DMS53 (cell line): ENCODE data around the gene TEX51.

Experiments
- DNase-seq: peaks from one replicate; lab custom pipeline; 2025; lab: John Stamatoyannopoulos, UW

The TEX51 gene

GRCh38 chr2:126893606-126894005, 5.1 kb upstream of the TEX51 start:
- no peak for DNase-seq

DNA sequence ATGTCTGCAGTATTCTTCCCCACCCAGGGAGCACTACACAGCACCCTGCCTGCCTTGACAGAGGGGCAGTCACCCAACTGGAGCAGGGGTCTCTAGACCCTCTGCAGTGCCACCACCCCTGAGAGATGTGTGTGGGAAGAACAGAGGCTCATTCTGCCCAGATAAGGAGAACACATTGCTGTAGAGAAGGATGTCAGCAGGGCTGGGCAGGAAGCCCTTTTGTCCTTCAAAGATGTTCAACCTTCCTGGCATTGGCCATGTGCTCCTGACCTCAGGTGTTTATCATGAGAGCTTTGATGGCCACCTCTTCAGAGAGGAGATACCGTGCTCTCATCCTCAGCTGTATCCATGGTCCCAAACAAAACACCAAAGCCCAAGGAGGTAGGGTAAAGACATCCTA, 4.6 kb upstream of the TEX51 start:
- DNase-seq: no peak

GRCh38 chr2:126894585-126895182, 4.0 kb upstream of the TEX51 start:
- no peak for DNase-seq

- no peak for DNase-seq
Measured at GRCh38 chr2:126895336-126895735, 3.4 kb upstream of the TEX51 start.

DNA sequence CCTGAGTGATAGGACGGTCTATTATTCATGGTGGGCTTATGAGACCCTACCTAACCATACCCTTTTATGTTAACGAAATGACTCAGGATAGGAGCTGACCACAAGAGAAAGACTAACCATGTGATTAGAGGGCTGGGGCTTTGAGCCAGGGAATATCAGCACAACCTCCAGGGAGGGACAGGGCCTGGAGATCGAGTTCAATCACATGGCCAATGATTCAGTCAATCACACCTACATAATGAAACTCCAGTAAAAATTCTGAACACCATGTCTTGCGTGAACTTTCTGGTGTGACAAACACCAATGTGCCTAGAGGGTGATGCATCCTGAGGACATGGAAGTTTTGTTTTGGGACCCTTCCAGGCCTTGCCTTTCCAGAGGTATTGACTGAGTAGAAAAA, 2.2 kb upstream of the TEX51 start:
- no peak for DNase-seq

- DNase-seq: no peak
Measured at GRCh38 chr2:126899616-126900185, 1.0 kb downstream of the TEX51 start.

GRCh38 chr2:126900646-126901319, 2.1 kb downstream of the TEX51 start:
- no peak for DNase-seq

DNA sequence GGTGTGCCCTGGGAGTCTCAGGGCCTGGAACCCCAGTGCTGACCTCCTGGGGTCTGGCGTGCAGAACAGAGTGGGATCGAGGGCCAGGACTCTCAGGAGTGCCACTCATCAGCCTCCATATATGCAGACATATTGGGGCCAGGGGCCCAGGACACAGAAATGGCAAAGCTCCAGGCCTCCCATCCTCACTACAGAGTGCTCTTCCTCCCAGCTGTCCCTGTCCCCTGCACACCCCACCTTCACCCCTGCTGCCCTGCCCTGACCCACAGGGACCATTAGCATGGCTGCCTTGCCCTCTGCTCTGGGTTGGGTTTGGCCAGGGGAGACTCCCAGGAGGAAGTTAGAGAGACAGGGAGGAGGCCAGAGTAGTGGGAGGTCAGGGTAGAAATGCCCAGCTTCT, 2.8 kb downstream of the TEX51 start:
- DNase-seq: no peak

GRCh38 chr2:126902152-126902835, 3.6 kb downstream of the TEX51 start:
- DNase-seq: no peak

DNA sequence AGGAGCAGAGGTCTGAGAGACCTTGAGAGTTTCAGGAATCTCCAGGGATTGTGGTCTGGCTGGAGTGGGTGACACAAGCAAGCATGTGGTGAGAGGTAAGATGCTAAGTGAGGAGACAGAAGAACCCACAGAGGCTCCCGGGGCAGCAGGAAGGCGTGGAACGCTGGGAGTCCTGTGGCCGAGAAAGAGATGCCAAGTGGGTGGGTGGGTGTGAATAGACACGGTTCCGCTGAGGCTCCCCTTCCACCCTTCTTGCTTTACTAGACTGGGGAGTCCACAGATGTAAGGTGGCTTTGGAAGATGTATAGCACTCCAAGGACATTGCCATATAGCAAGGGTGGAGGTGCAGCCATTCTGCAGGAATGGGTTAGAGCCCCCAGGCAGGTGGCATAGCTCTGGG, 4.2 kb downstream of the TEX51 start:
- no peak for DNase-seq

DNA sequence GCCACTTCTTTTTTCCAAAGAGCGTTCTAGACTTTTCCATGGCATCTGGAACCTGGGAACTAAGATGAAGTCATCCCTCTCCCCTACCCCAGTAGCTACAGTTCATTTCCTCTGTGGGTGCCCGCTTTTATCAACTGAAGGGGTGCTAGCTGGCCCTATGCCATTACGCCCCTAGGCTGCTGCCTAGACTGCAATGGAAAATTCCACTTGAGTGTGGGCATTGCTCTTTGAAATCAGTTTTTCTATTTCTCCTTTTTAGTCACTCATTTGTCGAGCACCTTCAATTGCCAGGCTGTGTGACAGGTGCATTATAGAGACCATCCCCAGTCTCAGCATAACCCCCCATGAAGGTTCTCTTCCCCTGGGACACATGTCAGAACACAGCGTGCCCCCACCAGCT, 7.3 kb downstream of the TEX51 start:
- DNase-seq: no peak

DNA sequence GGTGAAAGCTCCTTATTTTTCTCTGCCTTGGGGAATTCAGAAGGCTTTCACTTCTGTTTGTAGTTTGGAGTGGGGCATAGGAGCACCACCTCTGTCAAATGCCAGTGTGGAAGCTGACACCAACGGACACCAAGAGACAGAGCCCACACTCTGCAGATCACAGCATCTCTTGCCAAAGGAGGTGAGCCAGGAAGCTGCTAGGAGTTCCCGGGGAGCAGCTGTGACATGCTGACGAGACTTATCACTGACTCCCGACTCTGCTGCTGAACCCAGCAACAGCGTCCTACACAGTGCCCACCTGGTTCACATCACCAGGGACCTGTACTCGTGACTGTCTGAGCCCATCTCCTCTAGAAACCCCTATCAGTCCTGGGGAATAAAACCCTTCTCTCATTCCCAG, 8.1 kb downstream of the TEX51 start:
- DNase-seq: no peak

GRCh38 chr2:126907671-126908070, 9.0 kb downstream of the TEX51 start:
- no peak for DNase-seq

- DNase-seq: no peak
Measured at GRCh38 chr2:126908721-126909177, 10.1 kb downstream of the TEX51 start.

- no peak for DNase-seq
Measured at GRCh38 chr2:126909366-126909765, 10.7 kb downstream of the TEX51 start.

GRCh38 chr2:126909781-126910180, 11.1 kb downstream of the TEX51 start:
- DNase-seq: no peak

DNA sequence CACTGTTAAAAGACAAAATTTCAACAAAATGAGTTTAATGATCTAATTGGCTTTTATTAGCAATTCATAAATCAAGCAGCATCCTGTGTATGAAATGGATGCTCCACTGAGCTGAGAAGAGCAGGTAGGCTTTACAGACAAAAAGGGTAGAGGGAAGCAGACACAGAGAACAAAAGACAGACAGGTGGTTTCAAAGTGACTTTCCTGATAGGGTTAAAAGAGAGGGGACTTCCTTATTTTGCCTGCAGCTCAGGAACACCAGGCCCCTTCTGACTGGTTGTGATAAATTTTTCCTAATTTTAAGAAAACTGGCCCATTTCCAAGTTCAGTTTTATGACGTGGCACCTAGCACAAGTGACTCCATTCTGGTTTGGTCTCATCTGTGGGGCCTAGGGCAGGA, 11.9 kb downstream of the TEX51 start:
- DNase-seq: no peak

- no peak for DNase-seq
Measured at GRCh38 chr2:126911111-126911796, 12.6 kb downstream of the TEX51 start.

- no peak for DNase-seq
Measured at GRCh38 chr2:126912201-126912600, 13.5 kb downstream of the TEX51 start.

GRCh38 chr2:126913329-126913728, 14.6 kb downstream of the TEX51 start:
- DNase-seq: no peak

DNA sequence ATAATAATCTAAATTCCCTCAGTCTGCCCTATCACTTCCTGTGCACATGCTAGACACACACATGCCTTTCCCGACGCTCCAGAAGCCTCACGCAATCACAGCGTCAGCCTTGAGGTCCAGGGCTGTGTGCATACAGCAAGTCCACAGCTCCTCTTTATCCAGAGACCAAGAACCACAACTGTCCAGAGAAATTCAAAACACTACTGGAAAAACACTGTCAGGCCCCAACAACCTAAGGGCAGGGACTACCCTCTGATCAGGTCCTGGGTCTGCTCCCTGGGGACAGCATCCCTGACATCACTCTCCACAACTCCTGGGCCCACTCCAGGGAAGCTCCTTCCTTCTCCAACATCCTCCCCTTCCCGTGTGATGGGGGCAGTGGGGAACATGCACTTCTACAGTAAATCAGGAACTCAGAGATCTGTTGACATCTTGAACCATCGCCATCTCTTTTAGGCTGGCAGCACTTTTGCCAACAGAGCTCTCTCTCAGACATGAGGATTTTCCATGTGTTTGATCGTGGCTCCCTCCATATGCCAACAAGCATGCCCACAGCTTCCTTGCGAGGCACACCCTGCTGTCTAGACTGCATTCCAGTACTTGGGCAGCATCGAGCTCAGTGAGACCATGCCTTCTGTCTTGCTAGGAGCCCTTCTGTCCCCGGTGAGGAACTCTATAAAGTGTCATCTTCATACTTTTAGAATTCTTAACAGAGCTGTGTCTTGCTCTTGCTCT, 15.4 kb downstream of the TEX51 start:
- no peak for DNase-seq
